ENCODE results near the gene KPNA5. TPM values are rescaled to one million over a fixed set of nuclear protein-coding genes. Genes with fewer than 3 reads are reported as not detected.

Gene KPNA5
- total and polyA plus RNA-seq, 10 donors: 3.0 to 29.6 (median 17.2) TPM

GRCh38 chr6:116667623-116668022 lies 13.4 kb upstream of the KPNA5 start:
- Histone ChIP-seq H3K36me3 (peaks cover 0 to 9% (median 0%) of the 10 kb centered on the region in 6 donors), H3K9me3 (no peaks in the 10 kb centered on the region), H3K27me3 (replicated peaks in 1 of 7) (no peaks in the 10 kb centered on the region), H3K4me3 (peak overlapping the region; percentile 59 to 99 (median 92)), H3K4me1 (peaks cover 25 to 57% (median 47%) of the 10 kb centered on the region in 6 donors), H3K27ac (peak overlapping the region in 6 of 8 donors; percentile 67 to 89 (median 84))
- intact Hi-C loops (cut with DNase I; ENCODE audit: low total_unique reads): no loop called here
- DNase-seq: no peak
- TF ChIP-seq POLR2AphosphoS5 (IDR thresholded peaks at IDR 0.05): no peak
- TF ChIP-seq CTCF (IDR thresholded peaks at IDR 0.05 in 8 of 11, conservative IDR thresholded peaks at IDR 0.05 in 3 of 11): no peak
- TF ChIP-seq POLR2A (IDR thresholded peaks at IDR 0.05): no peak
- WGBS, 5 donors: 19 to 26% (median 20%) methylated on average over 3 of the region's 3 CpGs

- Histone ChIP-seq H3K27me3 (replicated peaks in 1 of 7) (no peaks in the 10 kb centered on the region), H3K4me1 (peaks cover 5 to 13% (median 10%) of the 10 kb centered on the region in 6 donors), H3K36me3 (no peaks in the 10 kb centered on the region), H3K4me3 (no peak overlapping the region), H3K9me3 (no peaks in the 10 kb centered on the region), H3K27ac (no peak overlapping the region)
- intact Hi-C loops (cut with DNase I; ENCODE audit: low total_unique reads): no loop called here
- DNase-seq: no peak
- 84 to 99% (median 94%) methylated on average over 4 of the region's 4 CpGs for WGBS, 5 donors
- TF ChIP-seq POLR2AphosphoS5 (IDR thresholded peaks at IDR 0.05): no peak
- TF ChIP-seq POLR2A (IDR thresholded peaks at IDR 0.05): no peak
- TF ChIP-seq CTCF (IDR thresholded peaks at IDR 0.05 in 8 of 11, conservative IDR thresholded peaks at IDR 0.05 in 3 of 11): no peak
These were observed 8.7 kb upstream of the KPNA5 start for GRCh38 chr6:116672306-116672705.

- no peaks in the 10 kb centered on the region for H3K9me3 ChIP-seq
- peaks cover 0 to 10% (median 7%) of the 10 kb centered on the region in 6 donors for H3K4me1 ChIP-seq
- H3K4me3 ChIP-seq: no peak overlapping the region
- no peak for DNase-seq
- H3K27ac ChIP-seq: no peak overlapping the region
- H3K36me3 ChIP-seq: no peaks in the 10 kb centered on the region
- no peaks in the 10 kb centered on the region for H3K27me3 ChIP-seq (replicated peaks in 1 of 7)
- intact Hi-C loops (cut with DNase I; ENCODE audit: low total_unique reads): no loop called here
- TF ChIP-seq POLR2A (IDR thresholded peaks at IDR 0.05): no peak
- TF ChIP-seq POLR2AphosphoS5 (IDR thresholded peaks at IDR 0.05): no peak
- no peak for TF ChIP-seq CTCF (IDR thresholded peaks at IDR 0.05 in 8 of 11, conservative IDR thresholded peaks at IDR 0.05 in 3 of 11)
- WGBS, 5 donors: 93 to 100% (median 96%) methylated on average over 1 of the region's 1 CpG
These were observed 5.0 kb upstream of the KPNA5 start for GRCh38 chr6:116676021-116676420.

GRCh38 chr6:116682334-116682712 lies 1.3 kb downstream of the KPNA5 start:
- TF ChIP-seq CTCF (IDR thresholded peaks at IDR 0.05 in 8 of 11, conservative IDR thresholded peaks at IDR 0.05 in 3 of 11) (no peak), POLR2AphosphoS5 (IDR thresholded peaks at IDR 0.05) (peak in 1 of 3 donors; percentile 30)
- Histone ChIP-seq H3K4me3 (peak overlapping the region; percentile 55 to 90 (median 72)), H3K9me3 (peaks cover 0 to 4% (median 0%) of the 10 kb centered on the region in 8 donors), H3K27me3 (replicated peaks in 1 of 7) (no peaks in the 10 kb centered on the region), H3K36me3 (peaks cover 0 to 16% (median 0%) of the 10 kb centered on the region in 6 donors), H3K4me1 (peaks cover 9 to 61% (median 34%) of the 10 kb centered on the region in 6 donors), H3K27ac (peak overlapping the region; percentile 43 to 96 (median 96))
- no peak for DNase-seq
- 24 to 42% (median 26%) methylated on average over 5 of the region's 5 CpGs for WGBS, 5 donors
- intact Hi-C loops (cut with DNase I; ENCODE audit: low total_unique reads): no loop called here
